SJSA1 (cell line): Measurements from ENCODE around the gene IL12RB2. TPM values are rescaled to one million over a fixed set of nuclear protein-coding genes. Genes with fewer than 3 reads are reported as not detected.

Experiments used
- DNase-seq, 2 experiments: peaks; one replicate each; pipeline ENCODE4 v3.0.0-alpha.2; 2015 to 2020; ENCODE audit warnings: low spot score in 2 of 2, low read depth in 1 of 2
- H3K27ac ChIP-seq: fragments of 250-450 bp; sonication (Bioruptor Pico); 2 replicates; pipeline ENCODE4 v1.5.1; 2020; ENCODE audit warnings: mild to moderate bottlenecking, moderate library complexity
- H3K27me3 ChIP-seq: fragments of 250-450 bp; sonication (Bioruptor Pico); replicated peaks from 2 replicates; pipeline ENCODE4 v1.5.1; 2020; ENCODE audit warnings: mild to moderate bottlenecking, moderate library complexity
- H3K36me3 ChIP-seq: fragments of 250-450 bp; sonication (Bioruptor Pico); 2 replicates; pipeline ENCODE4 v1.5.1; 2020; ENCODE audit warnings: mild to moderate bottlenecking
- H3K4me1 ChIP-seq: fragments of 250-450 bp; sonication (Bioruptor Pico); replicated peaks from 2 replicates; pipeline ENCODE4 v1.6.1; 2021; ENCODE audit warnings: mild to moderate bottlenecking
- H3K4me3 ChIP-seq: fragments of 250-450 bp; sonication (Bioruptor Pico); 2 replicates; pipeline ENCODE4 v1.5.1; 2020; ENCODE audit warnings: mild to moderate bottlenecking
- H3K9me3 ChIP-seq: fragments of 250-450 bp; sonication (Bioruptor Pico); replicated peaks from 2 replicates; pipeline ENCODE4 v1.5.1; 2020; ENCODE audit warnings: mild to moderate bottlenecking
- total RNA-seq: library from RNA; depleted of rRNA; stranded (reverse); fragments of >200 nt; shearing (Covaris generic); gene quantifications from 2 replicates; pipeline ENCODE4 v1.2.3, GENCODE V29; 2014

IL12RB2 gene
- total RNA-seq, 1 experiment from 2014 or later, result not detected

- Histone ChIP-seq H3K27me3 (no peaks in the 10 kb centered on the region), H3K9me3 (no peaks in the 10 kb centered on the region), H3K27ac (peak overlapping the region; percentile 71), H3K4me3 (peak overlapping the region; percentile 59), H3K36me3 (peaks cover 50% of the 10 kb centered on the region), H3K4me1 (peaks cover 25% of the 10 kb centered on the region)
- peak; percentile 41 to 47 for DNase-seq
Measured at GRCh38 chr1:67429528-67430357, 122.1 kb downstream of the IL12RB2 start.

DNA sequence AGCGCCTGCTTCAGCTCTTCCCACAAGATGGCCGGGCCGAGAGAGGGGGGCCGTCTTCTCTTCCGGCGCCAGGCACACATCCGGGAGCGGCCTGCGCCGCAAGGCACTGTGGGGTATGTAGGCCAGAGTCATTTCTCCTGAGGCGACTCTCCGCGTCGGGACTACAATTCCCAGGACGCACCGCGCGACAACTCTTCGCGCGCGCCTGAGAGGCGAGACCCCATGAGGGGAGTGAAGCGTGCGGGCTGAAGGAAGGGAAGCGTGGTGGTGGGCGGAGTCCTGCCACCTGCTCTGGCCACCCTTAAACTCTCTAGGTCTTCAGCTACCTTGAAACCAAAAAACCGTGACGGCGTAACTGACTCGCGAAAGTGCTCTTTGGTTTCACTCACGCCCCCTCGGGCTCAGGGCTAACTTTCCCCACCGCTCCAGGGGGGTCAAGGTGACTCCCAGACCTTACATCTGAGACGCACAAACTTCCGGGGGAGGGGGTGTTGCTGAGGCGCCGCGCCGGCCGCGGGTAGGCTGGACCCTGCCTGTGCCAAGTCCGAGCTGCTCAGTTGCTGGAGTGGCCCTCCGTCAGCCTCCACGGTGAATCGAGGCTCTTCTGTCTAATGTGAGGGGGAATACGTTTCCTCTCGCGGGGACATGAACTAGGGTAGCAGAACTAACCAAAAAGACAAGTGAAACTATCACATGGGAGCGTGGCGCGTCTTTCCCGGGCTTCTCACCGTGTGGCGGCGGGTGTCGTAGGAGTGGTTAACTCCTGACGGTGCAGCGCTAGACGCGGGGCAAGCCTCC is 122.9 kb downstream of the IL12RB2 start, which contains the start of gene SERBP1:
SERBP1 (minus strand) TSS at position 45 of the 798 bp plus-strand sequence. CDS start 102 bp downstream, outside the sequence.
- Histone ChIP-seq H3K27me3 (no peaks in the 10 kb centered on the region), H3K27ac (peak within 1 kb of the TSS; percentile 71), H3K4me1 (peaks cover 31% of the 10 kb centered on the region), H3K9me3 (no peaks in the 10 kb centered on the region), H3K36me3 (peaks cover 42% of the 10 kb centered on the region), H3K4me3 (peak within 1 kb of the TSS; percentile 59)
- DNase-seq, result peak; percentile 96

DNA sequence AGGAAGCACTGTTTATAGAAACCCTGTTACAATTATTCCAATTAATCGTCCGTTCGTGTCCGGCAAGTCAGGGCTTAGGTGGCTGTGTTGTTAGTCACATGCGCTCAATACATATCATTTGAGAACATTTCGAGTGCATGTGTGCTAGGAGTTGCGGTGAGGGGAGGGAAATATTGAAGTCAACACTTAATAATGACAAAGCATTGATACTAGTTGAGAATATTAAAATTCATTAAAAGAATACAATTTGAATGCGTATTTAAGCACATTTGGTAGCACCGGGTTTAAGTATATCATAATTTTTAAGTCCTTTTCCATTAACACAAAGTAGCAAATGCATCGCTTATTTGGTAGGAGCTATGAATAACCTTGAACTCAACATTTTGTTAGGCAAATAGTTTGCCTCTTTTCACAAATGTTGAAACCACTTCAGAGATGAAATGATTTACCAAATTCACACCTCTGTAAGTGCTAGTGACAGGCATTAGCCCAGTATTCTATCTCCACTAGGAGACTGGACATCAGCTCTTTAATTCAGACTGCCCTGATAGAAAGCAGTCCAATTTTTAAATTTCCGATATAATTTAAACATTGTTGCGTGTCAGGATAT is 123.6 kb downstream of the IL12RB2 start:
- Histone ChIP-seq H3K4me1 (peaks cover 31% of the 10 kb centered on the region), H3K27ac (peak overlapping the region; percentile 48), H3K36me3 (peaks cover 35% of the 10 kb centered on the region), H3K27me3 (no peaks in the 10 kb centered on the region), H3K9me3 (no peaks in the 10 kb centered on the region), H3K4me3 (peak overlapping the region; percentile 59)
- no peak for DNase-seq

DNA sequence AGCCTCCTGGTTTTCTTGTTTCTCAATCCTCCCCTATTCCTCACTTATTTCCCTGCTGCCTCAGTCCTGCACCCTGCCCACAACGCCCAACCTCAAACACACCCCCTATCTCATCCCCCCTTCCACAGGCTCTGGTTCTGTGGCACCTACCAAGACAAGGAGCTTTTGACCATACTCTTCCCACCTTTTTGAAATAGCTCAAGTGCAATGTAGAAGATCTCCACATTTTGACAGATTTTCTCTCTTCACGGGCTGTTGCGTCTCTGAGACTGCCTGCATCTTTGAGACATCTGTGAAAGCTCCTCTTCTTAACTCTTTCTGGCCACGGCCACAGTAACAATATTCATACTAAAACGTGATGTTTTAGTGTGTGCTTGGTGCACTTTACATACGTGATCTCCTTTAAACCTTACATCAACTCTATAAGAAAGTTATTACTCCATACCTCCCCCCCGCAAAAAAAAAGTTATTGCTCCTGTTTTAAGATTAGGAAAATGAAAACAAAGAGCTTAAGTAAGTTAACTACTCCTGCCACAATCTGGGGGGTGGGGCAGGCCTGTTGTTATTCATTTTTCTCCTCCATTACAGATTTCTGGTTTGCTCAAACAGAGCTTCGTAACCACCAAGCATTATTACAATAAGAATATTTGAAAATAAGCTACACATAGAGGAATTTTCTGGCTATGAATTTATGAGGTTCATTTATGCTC is 124.4 kb downstream of the IL12RB2 start:
- no peaks in the 10 kb centered on the region for H3K9me3 ChIP-seq
- H3K27me3 ChIP-seq, result no peaks in the 10 kb centered on the region
- H3K27ac ChIP-seq, result no peak overlapping the region
- H3K4me1 ChIP-seq, result peaks cover 31% of the 10 kb centered on the region
- peaks cover 31% of the 10 kb centered on the region for H3K36me3 ChIP-seq
- DNase-seq, result no peak
- H3K4me3 ChIP-seq, result no peak overlapping the region

- H3K27me3 ChIP-seq, result no peaks in the 10 kb centered on the region
- no peak overlapping the region for H3K27ac ChIP-seq
- H3K4me3 ChIP-seq, result no peak overlapping the region
- DNase-seq, result no peak
- H3K4me1 ChIP-seq, result peaks cover 26% of the 10 kb centered on the region
- H3K36me3 ChIP-seq, result peaks cover 23% of the 10 kb centered on the region
- H3K9me3 ChIP-seq, result no peaks in the 10 kb centered on the region
Measured at GRCh38 chr1:67432745-67433144, 125.1 kb downstream of the IL12RB2 start.

DNA sequence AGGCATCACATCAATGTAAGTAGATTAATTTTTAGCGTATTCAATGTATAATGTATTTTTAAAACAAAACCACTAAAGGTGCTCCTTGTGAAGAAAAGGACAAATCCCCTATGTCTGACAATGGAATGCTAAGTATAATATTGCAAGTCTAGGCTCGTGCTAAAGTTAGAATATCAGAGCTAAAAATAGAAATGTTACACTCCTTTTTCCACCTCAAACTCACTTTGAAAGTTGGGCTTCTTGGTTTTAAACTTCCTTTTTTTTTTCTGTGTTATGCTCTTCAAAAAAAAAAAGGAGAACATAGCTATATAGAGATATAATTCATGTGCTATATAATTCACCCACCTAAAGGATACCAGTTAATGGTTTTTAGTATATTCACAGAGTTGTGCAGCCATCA is 126.2 kb downstream of the IL12RB2 start:
- no peaks in the 10 kb centered on the region for H3K27me3 ChIP-seq
- H3K9me3 ChIP-seq, result no peaks in the 10 kb centered on the region
- H3K4me3 ChIP-seq, result no peak overlapping the region
- no peak for DNase-seq
- no peak overlapping the region for H3K27ac ChIP-seq
- peaks cover 22% of the 10 kb centered on the region for H3K4me1 ChIP-seq
- H3K36me3 ChIP-seq, result peaks cover 12% of the 10 kb centered on the region

DNA sequence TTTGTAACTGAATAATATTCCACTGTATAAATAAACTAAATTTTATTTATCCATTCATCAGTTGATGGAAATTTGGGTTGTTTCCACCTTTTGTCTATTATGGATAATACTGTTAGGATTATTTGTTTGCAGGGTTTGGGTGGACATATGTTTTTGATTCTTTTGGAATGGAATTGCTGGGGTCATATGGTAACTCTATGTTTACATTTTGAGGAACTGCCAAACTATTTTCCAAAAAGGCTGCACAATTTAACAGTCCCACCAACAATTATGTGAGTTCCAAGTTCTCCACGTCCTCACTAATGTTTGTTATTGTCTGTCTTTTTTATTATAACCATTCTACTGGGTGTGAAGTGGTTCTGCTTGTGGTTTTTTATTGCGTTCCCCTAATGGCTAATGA is 126.8 kb downstream of the IL12RB2 start:
- Histone ChIP-seq H3K27me3 (no peaks in the 10 kb centered on the region), H3K27ac (no peak overlapping the region), H3K9me3 (no peaks in the 10 kb centered on the region), H3K4me1 (peaks cover 22% of the 10 kb centered on the region), H3K36me3 (peaks cover 6% of the 10 kb centered on the region), H3K4me3 (no peak overlapping the region)
- peak in 1 of 2 experiments; percentile 81 for DNase-seq

- Histone ChIP-seq H3K27ac (no peak overlapping the region), H3K4me1 (peaks cover 29% of the 10 kb centered on the region), H3K4me3 (no peak overlapping the region), H3K9me3 (no peaks in the 10 kb centered on the region), H3K36me3 (no peaks in the 10 kb centered on the region), H3K27me3 (no peaks in the 10 kb centered on the region)
- no peak for DNase-seq
Measured at GRCh38 chr1:67436511-67437055, 128.9 kb downstream of the IL12RB2 start.

GRCh38 chr1:67437961-67438360 is 130.3 kb downstream of the IL12RB2 start:
- H3K4me1 ChIP-seq, result peaks cover 28% of the 10 kb centered on the region
- H3K4me3 ChIP-seq, result no peak overlapping the region
- no peaks in the 10 kb centered on the region for H3K27me3 ChIP-seq
- H3K36me3 ChIP-seq, result no peaks in the 10 kb centered on the region
- H3K9me3 ChIP-seq, result no peaks in the 10 kb centered on the region
- H3K27ac ChIP-seq, result no peak overlapping the region
- DNase-seq, result no peak

GRCh38 chr1:67439277-67440029 is 131.8 kb downstream of the IL12RB2 start:
- Histone ChIP-seq H3K9me3 (no peaks in the 10 kb centered on the region), H3K4me3 (no peak overlapping the region), H3K4me1 (peaks cover 20% of the 10 kb centered on the region), H3K36me3 (no peaks in the 10 kb centered on the region), H3K27ac (no peak overlapping the region), H3K27me3 (no peaks in the 10 kb centered on the region)
- no peak for DNase-seq

- Histone ChIP-seq H3K36me3 (no peaks in the 10 kb centered on the region), H3K27me3 (no peaks in the 10 kb centered on the region), H3K27ac (no peak overlapping the region), H3K4me1 (peaks cover 13% of the 10 kb centered on the region), H3K9me3 (no peaks in the 10 kb centered on the region), H3K4me3 (no peak overlapping the region)
- no peak for DNase-seq
Measured at GRCh38 chr1:67440339-67440738, 132.7 kb downstream of the IL12RB2 start.

- Histone ChIP-seq H3K4me3 (no peak overlapping the region), H3K9me3 (no peaks in the 10 kb centered on the region), H3K4me1 (peaks cover 13% of the 10 kb centered on the region), H3K36me3 (no peaks in the 10 kb centered on the region), H3K27me3 (no peaks in the 10 kb centered on the region), H3K27ac (no peak overlapping the region; the same call in 1 of the 2 replicates)
- peak; percentile 54 to 64 for DNase-seq
Measured at GRCh38 chr1:67441183-67441582, 133.5 kb downstream of the IL12RB2 start.
